Ishikawa (cell line): ENCODE data around the gene C5.

ENCODE experiments used
- CEBPB ChIP-seq: IDR thresholded peaks from 2 replicates; pipeline ENCODE4 v1.6.1; 2012
- CREB1 ChIP-seq: IDR thresholded peaks from 2 replicates; pipeline ENCODE4 v1.6.1; 2012; ENCODE audit warnings: low read depth
- EGR1 ChIP-seq: IDR thresholded peaks from 2 replicates; pipeline ENCODE4 v1.6.1; 2012
- EP300 ChIP-seq: IDR thresholded peaks from 2 replicates; pipeline ENCODE4 v1.6.1; 2012; ENCODE audit warnings: borderline replicate concordance
- FOXM1 ChIP-seq: IDR thresholded peaks from 2 replicates; pipeline ENCODE4 v1.6.1; 2012; ENCODE audit warnings: low read depth, borderline replicate concordance
- NFIC ChIP-seq: IDR thresholded peaks from 2 replicates; pipeline ENCODE4 v1.6.1; 2012
- RAD21 ChIP-seq: IDR thresholded peaks from 2 replicates; pipeline ENCODE4 v1.6.1; 2012; ENCODE audit warnings: low read depth
- TAF1 ChIP-seq: IDR thresholded peaks from 2 replicates; pipeline ENCODE4 v1.6.1; 2012; ENCODE audit warnings: low read depth, mild to moderate bottlenecking
- TCF12 ChIP-seq: IDR thresholded peaks from 2 replicates; pipeline ENCODE4 v1.6.1; 2012; ENCODE audit warnings: low read depth
- TEAD4 ChIP-seq: IDR thresholded peaks from 2 replicates; pipeline ENCODE4 v1.6.1; 2012
- YY1 ChIP-seq: IDR thresholded peaks from 2 replicates; pipeline ENCODE4 v1.6.1; 2012; ENCODE audit warnings: low read depth
- ZBTB7A ChIP-seq: IDR thresholded peaks from 2 replicates; pipeline ENCODE4 v1.6.1; 2012; ENCODE audit warnings: low read depth
- TF ChIP-seq, protein P1 (sequence below): IDR thresholded peaks from 2 replicates; pipeline ENCODE4 v1.6.1; 2012
- TF ChIP-seq, protein P2 (sequence below): IDR thresholded peaks from 2 replicates; pipeline ENCODE4 v1.6.1; 2012; ENCODE audit warnings: low read depth, mild to moderate bottlenecking
- TF ChIP-seq, protein P3 (sequence below): IDR thresholded peaks from 2 replicates; pipeline ENCODE4 v1.6.1; 2012

Gene C5

DNA sequence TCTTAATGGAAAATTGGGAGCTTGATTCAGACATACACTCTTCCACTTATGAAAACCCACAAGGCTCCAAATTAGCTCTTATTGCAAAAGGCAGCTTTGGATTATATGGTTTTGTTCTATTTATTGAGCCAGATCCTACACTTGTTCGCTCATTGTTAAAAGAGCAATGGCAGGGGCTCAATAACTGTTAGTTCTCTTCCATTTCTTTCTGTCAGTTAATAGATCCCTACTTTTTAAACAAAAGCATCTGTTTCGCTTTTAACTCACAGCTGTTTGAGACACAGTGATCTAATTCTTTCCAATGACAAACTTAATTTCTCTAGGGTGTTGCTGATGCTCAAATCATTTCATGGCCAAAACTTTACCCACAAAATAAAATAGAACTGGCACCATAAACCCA, 11.7 kb downstream of the C5 start:
- TF ChIP-seq EP300 (no peak), EGR1 (no peak), FOXM1 (no peak), TEAD4 (no peak), TCF12 (no peak), YY1 (no peak), CEBPB (no peak), CREB1 (no peak)
- TF ChIP-seq, protein P1, sequence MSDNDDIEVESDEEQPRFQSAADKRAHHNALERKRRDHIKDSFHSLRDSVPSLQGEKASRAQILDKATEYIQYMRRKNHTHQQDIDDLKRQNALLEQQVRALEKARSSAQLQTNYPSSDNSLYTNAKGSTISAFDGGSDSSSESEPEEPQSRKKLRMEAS = no peak
- TF ChIP-seq, protein P2, sequence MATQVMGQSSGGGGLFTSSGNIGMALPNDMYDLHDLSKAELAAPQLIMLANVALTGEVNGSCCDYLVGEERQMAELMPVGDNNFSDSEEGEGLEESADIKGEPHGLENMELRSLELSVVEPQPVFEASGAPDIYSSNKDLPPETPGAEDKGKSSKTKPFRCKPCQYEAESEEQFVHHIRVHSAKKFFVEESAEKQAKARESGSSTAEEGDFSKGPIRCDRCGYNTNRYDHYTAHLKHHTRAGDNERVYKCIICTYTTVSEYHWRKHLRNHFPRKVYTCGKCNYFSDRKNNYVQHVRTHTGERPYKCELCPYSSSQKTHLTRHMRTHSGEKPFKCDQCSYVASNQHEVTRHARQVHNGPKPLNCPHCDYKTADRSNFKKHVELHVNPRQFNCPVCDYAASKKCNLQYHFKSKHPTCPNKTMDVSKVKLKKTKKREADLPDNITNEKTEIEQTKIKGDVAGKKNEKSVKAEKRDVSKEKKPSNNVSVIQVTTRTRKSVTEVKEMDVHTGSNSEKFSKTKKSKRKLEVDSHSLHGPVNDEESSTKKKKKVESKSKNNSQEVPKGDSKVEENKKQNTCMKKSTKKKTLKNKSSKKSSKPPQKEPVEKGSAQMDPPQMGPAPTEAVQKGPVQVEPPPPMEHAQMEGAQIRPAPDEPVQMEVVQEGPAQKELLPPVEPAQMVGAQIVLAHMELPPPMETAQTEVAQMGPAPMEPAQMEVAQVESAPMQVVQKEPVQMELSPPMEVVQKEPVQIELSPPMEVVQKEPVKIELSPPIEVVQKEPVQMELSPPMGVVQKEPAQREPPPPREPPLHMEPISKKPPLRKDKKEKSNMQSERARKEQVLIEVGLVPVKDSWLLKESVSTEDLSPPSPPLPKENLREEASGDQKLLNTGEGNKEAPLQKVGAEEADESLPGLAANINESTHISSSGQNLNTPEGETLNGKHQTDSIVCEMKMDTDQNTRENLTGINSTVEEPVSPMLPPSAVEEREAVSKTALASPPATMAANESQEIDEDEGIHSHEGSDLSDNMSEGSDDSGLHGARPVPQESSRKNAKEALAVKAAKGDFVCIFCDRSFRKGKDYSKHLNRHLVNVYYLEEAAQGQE = no peak
- TF ChIP-seq, protein P3, sequence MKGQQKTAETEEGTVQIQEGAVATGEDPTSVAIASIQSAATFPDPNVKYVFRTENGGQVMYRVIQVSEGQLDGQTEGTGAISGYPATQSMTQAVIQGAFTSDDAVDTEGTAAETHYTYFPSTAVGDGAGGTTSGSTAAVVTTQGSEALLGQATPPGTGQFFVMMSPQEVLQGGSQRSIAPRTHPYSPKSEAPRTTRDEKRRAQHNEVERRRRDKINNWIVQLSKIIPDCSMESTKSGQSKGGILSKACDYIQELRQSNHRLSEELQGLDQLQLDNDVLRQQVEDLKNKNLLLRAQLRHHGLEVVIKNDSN = no peak

DNA sequence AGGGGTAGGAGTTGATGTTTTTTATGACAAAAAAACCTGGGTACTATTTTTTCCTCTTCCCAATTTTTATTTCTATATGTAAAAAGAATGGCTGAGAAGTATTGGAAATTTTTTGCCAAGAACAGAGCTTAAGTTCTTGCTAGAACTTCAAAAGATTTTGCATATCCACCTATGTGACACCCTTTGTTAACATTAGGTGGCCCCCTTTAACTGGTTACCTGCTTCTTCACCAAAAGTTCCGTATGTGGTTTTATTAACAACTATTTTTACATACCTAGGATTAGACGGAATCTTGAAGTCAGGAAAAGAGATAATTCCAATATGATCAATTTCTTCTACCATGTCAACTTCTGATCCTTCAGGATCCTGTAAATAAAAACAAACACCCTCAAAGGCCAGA, 15.5 kb downstream of the C5 start:
- TF ChIP-seq EP300 = no peak
- no peak for TF ChIP-seq NFIC
- no peak for TF ChIP-seq RAD21
- no peak for TF ChIP-seq CREB1
- no peak for TF ChIP-seq EGR1
- TF ChIP-seq, protein P2 = no peak
- TF ChIP-seq, protein P3 = no peak
- TF ChIP-seq YY1 = no peak
- TF ChIP-seq FOXM1 = no peak
- no peak for TF ChIP-seq TAF1
- TF ChIP-seq ZBTB7A = no peak
- no peak for TF ChIP-seq CEBPB
- TF ChIP-seq TCF12 = no peak
- TF ChIP-seq, protein P1 = no peak
- TF ChIP-seq TEAD4 = no peak

DNA sequence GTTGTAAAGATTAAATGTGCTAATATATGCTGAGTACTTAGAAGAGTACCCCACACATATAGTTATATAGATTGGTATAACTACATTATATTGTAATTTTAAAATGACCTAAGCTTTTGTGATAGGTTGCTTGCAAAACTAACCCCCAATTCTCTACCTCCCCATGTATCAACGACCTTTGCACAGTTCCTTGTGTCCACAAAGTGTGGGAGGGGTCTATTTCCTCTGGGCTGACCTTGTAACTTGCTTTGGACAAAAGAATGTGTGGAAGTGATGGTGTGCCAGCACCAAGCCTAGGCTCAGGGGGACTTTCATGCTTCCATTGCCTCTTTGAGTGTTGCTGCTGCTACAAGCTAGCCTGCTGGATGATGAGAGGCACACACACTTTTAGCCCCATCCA, 20.6 kb downstream of the C5 start:
- TF ChIP-seq EGR1 = no peak
- TF ChIP-seq TCF12 = no peak
- TF ChIP-seq ZBTB7A = no peak
- TF ChIP-seq EP300 = no peak
- no peak for TF ChIP-seq TAF1
- no peak for TF ChIP-seq TEAD4
- TF ChIP-seq, protein P1 = no peak
- TF ChIP-seq NFIC = no peak
- TF ChIP-seq, protein P3 = no peak
- no peak for TF ChIP-seq CEBPB
- TF ChIP-seq YY1 = no peak
- TF ChIP-seq CREB1 = no peak

DNA sequence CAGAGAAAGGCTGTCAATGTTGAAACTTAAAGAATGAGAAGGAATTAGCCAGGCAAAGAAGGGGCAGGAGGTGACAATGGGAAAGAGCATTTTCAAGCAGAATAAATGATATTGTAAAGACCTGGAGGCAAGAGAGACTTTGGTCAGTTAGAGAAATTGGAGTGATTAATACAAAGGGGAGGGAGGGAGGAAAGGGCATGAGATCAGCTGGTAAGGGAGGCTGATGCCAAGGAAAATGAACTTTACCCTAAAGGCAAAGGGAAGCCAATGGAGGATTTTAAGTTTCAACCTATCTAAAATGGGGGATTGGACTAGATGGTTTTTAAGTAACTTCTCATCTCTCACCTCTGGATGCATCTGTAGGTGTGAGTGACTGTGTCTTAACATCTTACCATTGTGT, 23.3 kb downstream of the C5 start:
- TF ChIP-seq TCF12 (no peak), RAD21 (no peak), CREB1 (no peak), EGR1 (no peak), ZBTB7A (no peak), TEAD4 (no peak), NFIC (no peak), EP300 (no peak)
- TF ChIP-seq, protein P2 = no peak
- TF ChIP-seq, protein P3 = no peak
